HG02840 (cell line): ENCODE results near the gene FOXJ1.

ENCODE experiments used
- ATAC-seq: cut with Tn5 transposase; IDR thresholded peaks from one replicate; pipeline ENCODE4 v1.9.1; 2021; ENCODE audit warnings: mild to moderate bottlenecking, moderate library complexity, moderate number of reproducible peaks; ENCODE audit not compliant: unreplicated experiment, low FRiP score

FOXJ1 gene

GRCh38 chr17:76094046-76094445 is 47.0 kb downstream of the FOXJ1 start:
- no peak for ATAC-seq

GRCh38 chr17:76092526-76093413 is 48.3 kb downstream of the FOXJ1 start:
- no peak for ATAC-seq

GRCh38 chr17:76091526-76092286 is 49.3 kb downstream of the FOXJ1 start:
- ATAC-seq = no peak

DNA sequence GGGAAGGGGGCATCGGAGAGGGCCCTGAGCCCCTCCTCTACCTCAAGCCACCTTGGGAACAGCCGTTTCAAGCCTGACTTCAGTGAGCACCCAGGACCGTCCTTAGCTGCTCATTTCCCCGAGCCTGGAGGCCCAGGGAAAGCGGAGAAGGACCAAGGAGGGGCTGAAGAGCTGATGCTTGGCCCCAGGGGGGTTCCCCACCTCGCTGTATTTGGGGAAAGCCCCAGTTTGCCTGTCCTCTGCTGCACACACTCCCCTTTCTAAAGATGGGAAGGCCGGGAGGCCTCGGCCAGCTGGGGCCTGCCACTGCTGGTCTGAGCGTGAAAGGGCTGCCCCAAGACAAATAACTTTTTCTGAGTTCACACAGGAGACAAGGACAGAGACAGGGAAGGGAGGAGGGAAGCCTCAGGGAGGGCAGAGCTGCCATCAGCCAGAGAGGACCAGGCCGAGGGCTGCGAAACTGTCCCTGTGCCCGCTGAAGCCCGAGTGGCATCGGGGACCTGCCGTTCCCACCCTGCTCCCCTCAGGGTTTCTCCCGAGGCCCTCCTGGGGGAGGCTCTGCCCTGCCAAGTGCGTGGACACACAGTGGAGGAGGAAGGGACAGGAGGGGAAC is 50.4 kb downstream of the FOXJ1 start:
- ATAC-seq = no peak

DNA sequence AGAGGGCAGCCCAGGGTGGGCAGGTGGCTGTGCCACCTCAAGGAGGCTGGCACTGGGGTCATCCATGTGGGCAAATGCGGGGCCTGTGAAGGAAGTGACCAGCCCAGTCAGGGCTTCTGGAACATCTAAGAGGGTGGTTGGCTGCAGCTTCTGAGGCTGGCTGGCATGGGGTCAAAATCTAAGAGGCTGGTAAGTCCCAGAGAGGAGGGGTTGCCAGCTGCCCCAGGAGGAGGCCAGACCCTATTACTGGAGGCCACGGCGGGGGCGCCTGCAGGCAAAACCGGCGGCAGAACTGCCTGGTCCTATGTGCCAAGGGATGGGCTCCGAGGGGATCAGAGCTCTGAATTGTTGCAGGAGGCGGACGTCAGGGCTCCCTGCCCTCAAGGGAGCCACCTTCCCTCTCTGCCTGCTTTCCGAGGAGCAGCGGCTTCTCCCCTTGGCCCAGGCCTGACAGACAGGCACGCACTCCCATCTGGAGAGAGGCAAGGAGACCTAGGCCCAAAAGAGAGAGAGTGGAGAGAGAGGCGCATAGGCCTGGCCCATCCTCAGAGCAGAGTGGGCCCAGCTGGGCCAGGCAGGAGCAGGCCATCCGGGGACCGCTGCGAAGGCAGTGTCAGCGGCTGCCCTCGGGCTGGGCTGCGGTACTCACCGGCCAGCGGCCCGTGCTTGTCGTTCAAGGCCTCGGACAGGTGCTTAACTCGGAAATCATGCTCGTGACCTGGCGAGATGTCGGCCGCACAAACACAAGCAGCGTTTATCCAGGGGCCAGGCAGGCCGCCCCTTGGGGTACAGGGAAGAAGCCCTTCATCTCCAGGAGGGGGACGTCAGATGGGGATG is 51.1 kb downstream of the FOXJ1 start:
- ATAC-seq = no peak

DNA sequence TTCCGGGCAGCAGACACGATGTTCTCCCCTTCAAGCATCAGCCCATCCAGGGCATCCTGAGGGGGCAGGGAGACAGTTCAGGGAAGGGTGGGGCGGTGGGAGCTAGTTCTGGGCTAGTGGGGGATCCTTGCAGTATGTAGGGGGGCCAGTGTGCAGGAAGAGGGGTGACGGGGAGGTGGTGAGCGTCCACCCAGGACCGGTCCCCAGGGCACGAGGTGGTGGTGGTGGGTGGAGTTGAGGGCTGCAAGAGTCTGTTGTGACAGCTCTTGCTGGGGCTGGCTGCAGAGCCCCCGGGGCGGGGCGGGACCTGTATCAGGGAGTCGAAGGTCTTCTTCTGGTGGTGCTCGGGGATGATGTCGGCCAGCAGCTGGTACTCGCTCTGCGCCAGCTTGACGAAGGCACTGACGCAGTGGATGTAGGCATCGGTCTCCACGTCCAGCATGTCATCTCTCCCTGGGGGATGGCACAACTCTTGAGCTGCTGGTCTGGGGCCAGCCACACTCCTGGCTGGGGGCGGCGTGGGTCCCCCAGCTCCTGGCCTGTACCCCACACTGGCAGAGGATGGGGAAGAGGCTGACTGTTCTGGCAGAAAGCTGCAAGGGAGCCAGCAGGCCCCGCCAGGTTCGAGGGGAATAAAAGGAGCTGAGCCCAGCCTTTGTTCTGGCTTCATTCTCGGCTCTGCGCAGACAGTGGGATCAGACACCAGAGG is 52.0 kb downstream of the FOXJ1 start:
- ATAC-seq = no peak

- no peak for ATAC-seq
These were observed 52.8 kb downstream of the FOXJ1 start for GRCh38 chr17:76088041-76088867.

GRCh38 chr17:76087531-76087930 is 53.5 kb downstream of the FOXJ1 start:
- no peak for ATAC-seq

GRCh38 chr17:76086384-76086783 is 54.7 kb downstream of the FOXJ1 start:
- ATAC-seq = no peak
